Stimulated activated CD4-positive, alpha-beta T cell treated with anti-CD3 and anti-CD28 coated beads, Interleukin-15, amount 100 ng/mL, for 24 hours (primary cell): ENCODE data around the gene TNPO3.

Experiments used
- DNase-seq: peaks from one replicate; pipeline ENCODE4 v3.0.0-alpha.2; 2020

TNPO3 gene

DNA sequence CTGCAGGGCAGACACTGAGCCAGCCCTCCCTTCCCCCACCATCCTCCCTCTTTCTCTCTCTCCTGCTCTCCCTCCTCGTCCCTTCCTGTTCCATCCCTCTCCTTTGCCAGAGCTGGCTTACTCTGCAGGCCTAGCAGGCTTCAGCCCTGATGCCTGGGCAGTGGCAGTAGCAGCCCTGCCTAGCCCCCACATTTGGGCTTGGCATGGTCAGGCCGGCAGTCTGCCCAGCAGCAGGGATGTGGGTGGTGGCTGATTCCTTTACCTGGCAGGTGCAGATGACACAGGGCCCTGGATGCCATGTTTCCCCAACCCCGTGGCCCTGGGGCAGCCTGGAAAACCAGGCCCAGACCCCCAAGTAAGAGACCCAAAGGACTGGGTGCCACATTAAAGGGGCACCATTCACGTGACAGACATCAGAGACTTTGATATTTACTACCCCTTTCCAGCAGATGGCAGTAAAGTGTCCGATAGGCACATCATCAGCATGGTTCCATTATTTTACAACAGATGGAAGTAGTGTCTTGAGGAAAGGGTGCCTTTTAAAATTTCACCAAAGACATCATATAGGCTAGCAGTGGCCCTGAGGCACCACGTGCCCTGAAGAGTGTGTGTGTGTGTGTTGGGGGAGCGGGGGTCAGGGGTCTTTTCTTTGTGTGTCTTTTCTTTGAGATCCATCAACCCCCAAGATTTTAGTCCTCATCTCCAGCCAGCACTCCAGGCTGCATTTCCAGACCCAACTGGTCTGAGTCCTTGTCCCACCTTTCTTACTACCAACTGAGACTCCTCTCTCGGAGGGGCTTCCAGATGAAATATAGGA, 150.3 kb downstream of the TNPO3 start:
- no peak for DNase-seq
